ENCODE results near the gene RPS16. TPM values are rescaled to one million over a fixed set of nuclear protein-coding genes. Genes with fewer than 3 reads are reported as not detected.

RPS16 gene
- 1,000 to 10,000 TPM; 1,023 to 1,769 (median 1,110) TPM for total RNA-seq

DNA sequence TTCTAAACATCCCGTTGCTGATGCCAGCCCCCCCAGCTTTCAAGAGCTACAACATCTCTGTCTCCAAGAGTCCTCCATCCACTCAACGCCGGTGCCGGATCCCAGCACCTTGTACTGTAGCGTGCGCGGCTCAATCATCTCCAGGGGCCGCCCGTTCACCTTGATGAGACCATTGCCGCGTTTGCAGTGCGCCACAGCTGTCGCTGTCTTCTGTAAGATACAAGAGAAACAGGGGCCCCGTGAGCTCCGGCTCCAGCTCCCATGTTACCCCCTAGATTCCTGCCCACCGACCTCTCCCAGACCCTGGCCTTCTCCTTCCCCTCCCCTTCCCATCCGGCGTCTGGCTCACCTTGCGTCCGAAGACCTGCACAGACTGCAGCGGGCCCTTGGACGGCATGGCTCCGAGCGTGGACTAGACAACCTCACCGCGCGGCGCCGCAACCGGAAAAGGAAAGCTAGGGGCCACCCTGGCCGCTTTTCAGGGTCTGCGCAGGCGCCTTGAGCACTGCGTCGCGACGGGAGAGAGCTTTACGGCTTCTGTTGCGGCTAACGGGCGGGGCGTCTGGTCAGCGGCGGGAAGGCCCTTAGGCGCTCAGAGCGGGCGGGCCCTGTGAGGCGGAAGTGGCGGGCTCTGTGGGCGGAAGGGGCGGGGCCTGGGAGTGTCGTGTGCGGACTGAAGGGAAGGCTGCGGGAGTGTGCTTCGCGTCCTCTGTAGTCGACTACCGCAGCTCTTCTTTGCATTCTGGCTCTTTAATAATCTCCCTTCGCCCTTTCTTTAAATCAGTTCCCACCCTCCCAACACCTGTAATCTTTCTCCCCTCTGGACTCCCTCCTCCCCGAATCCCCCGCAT is at the start of gene RPS16:
RPS16 (minus strand) TSS at position 451 of the 851 bp plus-strand sequence; CDS start at position 397, 54 bp downstream.
- Histone ChIP-seq H3K4me1 (peaks cover 4 to 47% (median 18%) of the 10 kb centered on the region in 3 donors), H3K27me3 (no peaks in the 10 kb centered on the region), H3K4me3 (peak within 1 kb of the TSS; percentile 51 to 80), H3K27ac (peak within 1 kb of the TSS; percentile 63 to 92 (median 90)), H3K36me3 (peaks cover 0 to 41% of the 10 kb centered on the region in 2 donors), H3K9me3 (no peaks in the 10 kb centered on the region)
- WGBS, 2 donors (ENCODE audit: low coverage in 1 of 2): 0 to 1% methylated on average over 15 to 16 of the region's 61 CpGs
- peak; percentile 98 for ATAC-seq
- TF ChIP-seq EP300 (IDR thresholded peaks at IDR 0.05) (no peak), POLR2AphosphoS5 (IDR thresholded peaks at IDR 0.05) (peak; percentile 100), POLR2A (IDR thresholded peaks at IDR 0.05) (peak; percentile 96 to 97)
- TF ChIP-seq, protein P1, sequence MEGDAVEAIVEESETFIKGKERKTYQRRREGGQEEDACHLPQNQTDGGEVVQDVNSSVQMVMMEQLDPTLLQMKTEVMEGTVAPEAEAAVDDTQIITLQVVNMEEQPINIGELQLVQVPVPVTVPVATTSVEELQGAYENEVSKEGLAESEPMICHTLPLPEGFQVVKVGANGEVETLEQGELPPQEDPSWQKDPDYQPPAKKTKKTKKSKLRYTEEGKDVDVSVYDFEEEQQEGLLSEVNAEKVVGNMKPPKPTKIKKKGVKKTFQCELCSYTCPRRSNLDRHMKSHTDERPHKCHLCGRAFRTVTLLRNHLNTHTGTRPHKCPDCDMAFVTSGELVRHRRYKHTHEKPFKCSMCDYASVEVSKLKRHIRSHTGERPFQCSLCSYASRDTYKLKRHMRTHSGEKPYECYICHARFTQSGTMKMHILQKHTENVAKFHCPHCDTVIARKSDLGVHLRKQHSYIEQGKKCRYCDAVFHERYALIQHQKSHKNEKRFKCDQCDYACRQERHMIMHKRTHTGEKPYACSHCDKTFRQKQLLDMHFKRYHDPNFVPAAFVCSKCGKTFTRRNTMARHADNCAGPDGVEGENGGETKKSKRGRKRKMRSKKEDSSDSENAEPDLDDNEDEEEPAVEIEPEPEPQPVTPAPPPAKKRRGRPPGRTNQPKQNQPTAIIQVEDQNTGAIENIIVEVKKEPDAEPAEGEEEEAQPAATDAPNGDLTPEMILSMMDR (IDR thresholded peaks at IDR 0.05): peak in 2 of 4 experiments; percentile 29 to 34

- no peak for ATAC-seq
- WGBS, 2 donors (ENCODE audit: low coverage in 1 of 2): 70% methylated on average over 3 of the region's 6 CpGs; no CpG with 5 or more reads in 1 of the 2 donors
- TF ChIP-seq POLR2A (IDR thresholded peaks at IDR 0.05) (no peak), POLR2AphosphoS5 (IDR thresholded peaks at IDR 0.05) (no peak), EP300 (IDR thresholded peaks at IDR 0.05) (no peak)
- TF ChIP-seq, protein P1 (IDR thresholded peaks at IDR 0.05): no peak
Measured at GRCh38 chr19:39483141-39483540, 47.4 kb upstream of the RPS16 start.

DNA sequence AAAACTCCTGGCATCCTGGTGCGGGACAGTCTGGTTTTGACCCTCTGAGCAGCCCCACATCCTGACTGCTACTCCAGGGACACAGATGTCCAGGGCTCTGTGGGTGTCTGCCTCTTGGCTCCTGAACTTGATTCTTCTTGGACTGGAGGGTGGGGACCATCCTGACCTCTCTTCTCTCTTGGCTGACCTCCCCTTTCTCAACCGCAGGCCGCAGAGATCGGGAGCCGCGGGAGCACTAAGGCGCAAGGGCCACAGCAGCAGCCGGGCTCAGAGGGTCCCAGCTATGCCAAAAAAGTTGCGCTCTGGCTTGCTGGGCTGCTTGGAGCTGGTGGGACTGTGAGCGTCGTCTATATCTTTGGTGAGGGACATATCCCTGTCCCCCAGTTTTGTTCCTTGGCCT is 45.9 kb upstream of the RPS16 start:
- H3K9me3 ChIP-seq: no peaks in the 10 kb centered on the region
- H3K4me3 ChIP-seq: peak overlapping the region; percentile 65 to 76
- H3K36me3 ChIP-seq: peaks cover 0 to 45% of the 10 kb centered on the region in 2 donors
- no peaks in the 10 kb centered on the region for H3K27me3 ChIP-seq
- H3K27ac ChIP-seq: peak overlapping the region in 1 of 4 donors; percentile 87
- 81% methylated on average over 3 of the region's 11 CpGs; no CpG with 5 or more reads in 1 of the 2 donors for WGBS, 2 donors (ENCODE audit: low coverage in 1 of 2)
- ATAC-seq: no peak
- H3K4me1 ChIP-seq: peaks cover 0 to 26% (median 8%) of the 10 kb centered on the region in 3 donors
- TF ChIP-seq EP300 (IDR thresholded peaks at IDR 0.05) (no peak), POLR2AphosphoS5 (IDR thresholded peaks at IDR 0.05) (no peak), POLR2A (IDR thresholded peaks at IDR 0.05) (no peak)
- TF ChIP-seq, protein P1 (IDR thresholded peaks at IDR 0.05): no peak

More at GRCh38 chr19:39483141-39483540, 47.4 kb upstream of the RPS16 start:
- Histone ChIP-seq H3K4me1 (peaks cover 0 to 26% (median 8%) of the 10 kb centered on the region in 3 donors), H3K27ac (no peak overlapping the region), H3K36me3 (peaks cover 0 to 56% of the 10 kb centered on the region in 2 donors), H3K9me3 (no peaks in the 10 kb centered on the region), H3K27me3 (no peaks in the 10 kb centered on the region), H3K4me3 (no peak overlapping the region)

GRCh38 chr19:39481229-39481545 is 45.4 kb upstream of the RPS16 start:
- H3K36me3 ChIP-seq: peaks cover 0 to 45% of the 10 kb centered on the region in 2 donors

More at GRCh38 chr19:39481229-39481545, 45.4 kb upstream of the RPS16 start:
- Histone ChIP-seq H3K9me3 (no peaks in the 10 kb centered on the region), H3K27ac (peak overlapping the region in 3 of 4 donors; percentile 77 to 87 (median 86)), H3K27me3 (no peaks in the 10 kb centered on the region), H3K4me1 (peaks cover 0 to 26% (median 8%) of the 10 kb centered on the region in 3 donors), H3K4me3 (peak overlapping the region; percentile 65 to 76)
- no peak for ATAC-seq
- 0 to 1% methylated on average over 4 to 12 of the region's 12 CpGs for WGBS, 2 donors (ENCODE audit: low coverage in 1 of 2)
- TF ChIP-seq POLR2AphosphoS5 (IDR thresholded peaks at IDR 0.05) (no peak), POLR2A (IDR thresholded peaks at IDR 0.05) (no peak), EP300 (IDR thresholded peaks at IDR 0.05) (no peak)
- TF ChIP-seq, protein P1 (IDR thresholded peaks at IDR 0.05): no peak
